GM23338 (cell line): Measurements from ENCODE around the gene L3MBTL4.

Source experiments
- CREB1 ChIP-seq: fragments of 250-450 bp; sonication (Bioruptor Pico); IDR thresholded peaks from 2 replicates; pipeline ENCODE4 v1.5.0; 2020; ENCODE audit warnings: low read depth, mild to moderate bottlenecking, moderate library complexity
- CTCF ChIP-seq, 2 experiments: fragments of 200-600 bp in 1 of 2; sonication (generic) in 1 of 2; conservative IDR thresholded peaks; 2 replicates each; pipeline versions ENCODE4 v1.5.1 to v1.6.1; 2016 to 2017; ENCODE audit warnings: antibody characterized with exemption in 2 of 2, low read depth in 2 of 2, mild to moderate bottlenecking in 2 of 2, moderate library complexity in 1 of 2
- EZH2 ChIP-seq: fragments of 200-600 bp; sonication (generic); IDR thresholded peaks from one replicate; pipeline ENCODE4 v1.8.0; 2017; ENCODE audit warnings: antibody characterized with exemption, mild to moderate bottlenecking, low read depth; ENCODE audit not compliant: unreplicated experiment
- EZH2phosphoT487 ChIP-seq: fragments of 200-600 bp; sonication (generic); IDR thresholded peaks from one replicate; pipeline ENCODE4 v1.8.1; 2018; ENCODE audit warnings: antibody characterized with exemption; ENCODE audit not compliant: unreplicated experiment
- JUNB ChIP-seq: IDR thresholded peaks from one replicate; pipeline ENCODE4 v1.6.1; 2016; ENCODE audit warnings: antibody characterized with exemption; ENCODE audit not compliant: unreplicated experiment
- POLR2AphosphoS5 ChIP-seq: IDR thresholded peaks from 2 replicates; pipeline ENCODE4 v1.6.1; 2016; ENCODE audit warnings: antibody characterized with exemption, low read depth
- STAT1 ChIP-seq: IDR thresholded peaks from one replicate; pipeline ENCODE4 v1.6.1; 2016; ENCODE audit warnings: antibody characterized with exemption; ENCODE audit not compliant: unreplicated experiment
- ZNF331 ChIP-seq: fragments of 250-450 bp; sonication (Bioruptor Pico); IDR thresholded peaks from 2 replicates; pipeline ENCODE4 v1.5.0; 2020; ENCODE audit warnings: low read depth, mild to moderate bottlenecking, moderate library complexity
- TF ChIP-seq, protein P1 (sequence below): IDR thresholded peaks from one replicate; pipeline ENCODE4 v1.6.1; 2018; ENCODE audit warnings: antibody characterized with exemption; ENCODE audit not compliant: unreplicated experiment
- TF ChIP-seq, protein P2 (sequence below): IDR thresholded peaks from 2 replicates; pipeline ENCODE4 v1.6.1; 2016; ENCODE audit warnings: antibody characterized with exemption
- TF ChIP-seq, protein P3 (sequence below): fragments of 250-450 bp; sonication (Bioruptor Pico); IDR thresholded peaks from 2 replicates; pipeline ENCODE4 v1.5.0; 2020; ENCODE audit warnings: mild to moderate bottlenecking, moderate library complexity

- TF ChIP-seq CREB1 (CRISPR knock-in tag) (no peak), CTCF (conservative IDR thresholded peaks at IDR 0.05; ENCODE audit: low read depth in 2 of 2) (no peak), POLR2AphosphoS5 (no peak), EZH2 (no peak), ZNF331 (CRISPR knock-in tag) (no peak), EZH2phosphoT487 (no peak), STAT1 (no peak), JUNB (no peak)
- TF ChIP-seq, protein P1, sequence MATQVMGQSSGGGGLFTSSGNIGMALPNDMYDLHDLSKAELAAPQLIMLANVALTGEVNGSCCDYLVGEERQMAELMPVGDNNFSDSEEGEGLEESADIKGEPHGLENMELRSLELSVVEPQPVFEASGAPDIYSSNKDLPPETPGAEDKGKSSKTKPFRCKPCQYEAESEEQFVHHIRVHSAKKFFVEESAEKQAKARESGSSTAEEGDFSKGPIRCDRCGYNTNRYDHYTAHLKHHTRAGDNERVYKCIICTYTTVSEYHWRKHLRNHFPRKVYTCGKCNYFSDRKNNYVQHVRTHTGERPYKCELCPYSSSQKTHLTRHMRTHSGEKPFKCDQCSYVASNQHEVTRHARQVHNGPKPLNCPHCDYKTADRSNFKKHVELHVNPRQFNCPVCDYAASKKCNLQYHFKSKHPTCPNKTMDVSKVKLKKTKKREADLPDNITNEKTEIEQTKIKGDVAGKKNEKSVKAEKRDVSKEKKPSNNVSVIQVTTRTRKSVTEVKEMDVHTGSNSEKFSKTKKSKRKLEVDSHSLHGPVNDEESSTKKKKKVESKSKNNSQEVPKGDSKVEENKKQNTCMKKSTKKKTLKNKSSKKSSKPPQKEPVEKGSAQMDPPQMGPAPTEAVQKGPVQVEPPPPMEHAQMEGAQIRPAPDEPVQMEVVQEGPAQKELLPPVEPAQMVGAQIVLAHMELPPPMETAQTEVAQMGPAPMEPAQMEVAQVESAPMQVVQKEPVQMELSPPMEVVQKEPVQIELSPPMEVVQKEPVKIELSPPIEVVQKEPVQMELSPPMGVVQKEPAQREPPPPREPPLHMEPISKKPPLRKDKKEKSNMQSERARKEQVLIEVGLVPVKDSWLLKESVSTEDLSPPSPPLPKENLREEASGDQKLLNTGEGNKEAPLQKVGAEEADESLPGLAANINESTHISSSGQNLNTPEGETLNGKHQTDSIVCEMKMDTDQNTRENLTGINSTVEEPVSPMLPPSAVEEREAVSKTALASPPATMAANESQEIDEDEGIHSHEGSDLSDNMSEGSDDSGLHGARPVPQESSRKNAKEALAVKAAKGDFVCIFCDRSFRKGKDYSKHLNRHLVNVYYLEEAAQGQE, result no peak
- TF ChIP-seq, protein P2, sequence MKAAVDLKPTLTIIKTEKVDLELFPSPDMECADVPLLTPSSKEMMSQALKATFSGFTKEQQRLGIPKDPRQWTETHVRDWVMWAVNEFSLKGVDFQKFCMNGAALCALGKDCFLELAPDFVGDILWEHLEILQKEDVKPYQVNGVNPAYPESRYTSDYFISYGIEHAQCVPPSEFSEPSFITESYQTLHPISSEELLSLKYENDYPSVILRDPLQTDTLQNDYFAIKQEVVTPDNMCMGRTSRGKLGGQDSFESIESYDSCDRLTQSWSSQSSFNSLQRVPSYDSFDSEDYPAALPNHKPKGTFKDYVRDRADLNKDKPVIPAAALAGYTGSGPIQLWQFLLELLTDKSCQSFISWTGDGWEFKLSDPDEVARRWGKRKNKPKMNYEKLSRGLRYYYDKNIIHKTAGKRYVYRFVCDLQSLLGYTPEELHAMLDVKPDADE, result no peak
- TF ChIP-seq, protein P3, sequence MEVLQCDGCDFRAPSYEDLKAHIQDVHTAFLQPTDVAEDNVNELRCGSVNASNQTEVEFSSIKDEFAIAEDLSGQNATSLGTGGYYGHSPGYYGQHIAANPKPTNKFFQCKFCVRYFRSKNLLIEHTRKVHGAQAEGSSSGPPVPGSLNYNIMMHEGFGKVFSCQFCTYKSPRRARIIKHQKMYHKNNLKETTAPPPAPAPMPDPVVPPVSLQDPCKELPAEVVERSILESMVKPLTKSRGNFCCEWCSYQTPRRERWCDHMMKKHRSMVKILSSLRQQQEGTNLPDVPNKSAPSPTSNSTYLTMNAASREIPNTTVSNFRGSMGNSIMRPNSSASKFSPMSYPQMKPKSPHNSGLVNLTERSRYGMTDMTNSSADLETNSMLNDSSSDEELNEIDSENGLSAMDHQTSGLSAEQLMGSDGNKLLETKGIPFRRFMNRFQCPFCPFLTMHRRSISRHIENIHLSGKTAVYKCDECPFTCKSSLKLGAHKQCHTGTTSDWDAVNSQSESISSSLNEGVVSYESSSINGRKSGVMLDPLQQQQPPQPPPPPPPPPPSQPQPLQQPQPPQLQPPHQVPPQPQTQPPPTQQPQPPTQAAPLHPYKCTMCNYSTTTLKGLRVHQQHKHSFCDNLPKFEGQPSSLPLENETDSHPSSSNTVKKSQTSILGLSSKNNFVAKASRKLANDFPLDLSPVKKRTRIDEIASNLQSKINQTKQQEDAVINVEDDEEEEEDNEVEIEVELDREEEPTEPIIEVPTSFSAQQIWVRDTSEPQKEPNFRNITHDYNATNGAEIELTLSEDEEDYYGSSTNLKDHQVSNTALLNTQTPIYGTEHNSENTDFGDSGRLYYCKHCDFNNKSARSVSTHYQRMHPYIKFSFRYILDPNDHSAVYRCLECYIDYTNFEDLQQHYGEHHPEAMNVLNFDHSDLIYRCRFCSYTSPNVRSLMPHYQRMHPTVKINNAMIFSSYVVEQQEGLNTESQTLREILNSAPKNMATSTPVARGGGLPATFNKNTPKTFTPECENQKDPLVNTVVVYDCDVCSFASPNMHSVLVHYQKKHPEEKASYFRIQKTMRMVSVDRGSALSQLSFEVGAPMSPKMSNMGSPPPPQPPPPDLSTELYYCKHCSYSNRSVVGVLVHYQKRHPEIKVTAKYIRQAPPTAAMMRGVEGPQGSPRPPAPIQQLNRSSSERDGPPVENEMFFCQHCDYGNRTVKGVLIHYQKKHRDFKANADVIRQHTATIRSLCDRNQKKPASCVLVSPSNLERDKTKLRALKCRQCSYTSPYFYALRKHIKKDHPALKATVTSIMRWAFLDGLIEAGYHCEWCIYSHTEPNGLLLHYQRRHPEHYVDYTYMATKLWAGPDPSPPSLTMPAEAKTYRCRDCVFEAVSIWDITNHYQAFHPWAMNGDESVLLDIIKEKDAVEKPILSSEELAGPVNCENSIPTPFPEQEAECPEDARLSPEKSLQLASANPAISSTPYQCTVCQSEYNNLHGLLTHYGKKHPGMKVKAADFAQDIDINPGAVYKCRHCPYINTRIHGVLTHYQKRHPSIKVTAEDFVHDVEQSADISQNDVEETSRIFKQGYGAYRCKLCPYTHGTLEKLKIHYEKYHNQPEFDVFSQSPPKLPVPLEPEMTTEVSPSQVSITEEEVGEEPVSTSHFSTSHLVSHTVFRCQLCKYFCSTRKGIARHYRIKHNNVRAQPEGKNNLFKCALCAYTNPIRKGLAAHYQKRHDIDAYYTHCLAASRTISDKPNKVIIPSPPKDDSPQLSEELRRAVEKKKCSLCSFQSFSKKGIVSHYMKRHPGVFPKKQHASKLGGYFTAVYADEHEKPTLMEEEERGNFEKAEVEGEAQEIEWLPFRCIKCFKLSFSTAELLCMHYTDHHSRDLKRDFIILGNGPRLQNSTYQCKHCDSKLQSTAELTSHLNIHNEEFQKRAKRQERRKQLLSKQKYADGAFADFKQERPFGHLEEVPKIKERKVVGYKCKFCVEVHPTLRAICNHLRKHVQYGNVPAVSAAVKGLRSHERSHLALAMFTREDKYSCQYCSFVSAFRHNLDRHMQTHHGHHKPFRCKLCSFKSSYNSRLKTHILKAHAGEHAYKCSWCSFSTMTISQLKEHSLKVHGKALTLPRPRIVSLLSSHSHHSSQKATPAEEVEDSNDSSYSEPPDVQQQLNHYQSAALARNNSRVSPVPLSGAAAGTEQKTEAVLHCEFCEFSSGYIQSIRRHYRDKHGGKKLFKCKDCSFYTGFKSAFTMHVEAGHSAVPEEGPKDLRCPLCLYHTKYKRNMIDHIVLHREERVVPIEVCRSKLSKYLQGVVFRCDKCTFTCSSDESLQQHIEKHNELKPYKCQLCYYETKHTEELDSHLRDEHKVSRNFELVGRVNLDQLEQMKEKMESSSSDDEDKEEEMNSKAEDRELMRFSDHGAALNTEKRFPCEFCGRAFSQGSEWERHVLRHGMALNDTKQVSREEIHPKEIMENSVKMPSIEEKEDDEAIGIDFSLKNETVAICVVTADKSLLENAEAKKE, result no peak
Observed at GRCh38 chr18:6399776-6400175, 14.9 kb downstream of the L3MBTL4 start.
